Activated T-cell treated with anti-CD3 and anti-CD28 coated beads, Interleukin-2, amount 50 U/mL, for 48 hours (primary cell): ENCODE results near the gene AK1.

Experiments used
- DNase-seq, 2 experiments: peaks; one replicate each; pipeline ENCODE4 v3.0.0-alpha.2; 2020

Gene AK1

DNA sequence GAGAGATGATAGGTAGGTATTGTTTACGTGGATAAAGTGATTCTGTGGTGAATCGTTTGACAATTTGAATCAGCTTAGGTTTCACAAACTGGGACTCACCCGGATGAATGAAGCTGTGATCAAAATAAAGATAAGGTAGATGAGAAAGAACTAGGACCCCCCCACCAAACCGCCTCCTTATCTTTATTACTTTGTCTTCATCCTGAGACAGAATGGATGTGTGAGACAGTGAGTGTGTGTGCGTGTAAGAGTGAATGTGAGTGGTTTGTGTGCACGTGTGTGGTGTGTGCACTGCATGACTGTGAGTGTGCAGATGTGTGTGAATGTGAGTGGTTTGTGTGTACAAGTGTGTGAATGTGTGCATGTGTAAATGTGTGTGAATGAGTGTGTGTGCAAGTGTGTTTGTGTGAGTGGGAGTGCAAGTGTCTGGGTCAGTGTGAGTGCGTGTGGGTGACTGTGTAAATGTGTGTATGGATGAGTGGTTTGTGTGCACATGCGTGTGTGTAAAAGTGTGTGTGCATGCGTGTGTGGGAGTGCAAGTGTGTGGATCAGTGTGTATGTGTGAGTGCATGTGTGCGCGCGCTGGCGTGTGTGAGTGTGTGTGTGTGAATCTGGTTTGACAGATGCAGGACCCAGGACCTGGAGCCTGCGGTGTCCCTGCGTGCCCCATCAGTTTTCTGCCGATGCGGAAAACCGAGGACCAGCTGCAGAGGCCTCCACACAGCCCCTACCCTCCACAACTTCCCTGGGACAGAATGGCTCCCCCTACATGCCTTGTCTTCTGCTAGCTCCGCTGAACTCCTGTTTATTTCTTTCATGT lies 11.6 kb downstream of the AK1 start:
- peak; percentile 51 to 53 for DNase-seq

- DNase-seq: no peak
Observed at GRCh38 chr9:127863191-127863621, 14.3 kb downstream of the AK1 start.

DNA sequence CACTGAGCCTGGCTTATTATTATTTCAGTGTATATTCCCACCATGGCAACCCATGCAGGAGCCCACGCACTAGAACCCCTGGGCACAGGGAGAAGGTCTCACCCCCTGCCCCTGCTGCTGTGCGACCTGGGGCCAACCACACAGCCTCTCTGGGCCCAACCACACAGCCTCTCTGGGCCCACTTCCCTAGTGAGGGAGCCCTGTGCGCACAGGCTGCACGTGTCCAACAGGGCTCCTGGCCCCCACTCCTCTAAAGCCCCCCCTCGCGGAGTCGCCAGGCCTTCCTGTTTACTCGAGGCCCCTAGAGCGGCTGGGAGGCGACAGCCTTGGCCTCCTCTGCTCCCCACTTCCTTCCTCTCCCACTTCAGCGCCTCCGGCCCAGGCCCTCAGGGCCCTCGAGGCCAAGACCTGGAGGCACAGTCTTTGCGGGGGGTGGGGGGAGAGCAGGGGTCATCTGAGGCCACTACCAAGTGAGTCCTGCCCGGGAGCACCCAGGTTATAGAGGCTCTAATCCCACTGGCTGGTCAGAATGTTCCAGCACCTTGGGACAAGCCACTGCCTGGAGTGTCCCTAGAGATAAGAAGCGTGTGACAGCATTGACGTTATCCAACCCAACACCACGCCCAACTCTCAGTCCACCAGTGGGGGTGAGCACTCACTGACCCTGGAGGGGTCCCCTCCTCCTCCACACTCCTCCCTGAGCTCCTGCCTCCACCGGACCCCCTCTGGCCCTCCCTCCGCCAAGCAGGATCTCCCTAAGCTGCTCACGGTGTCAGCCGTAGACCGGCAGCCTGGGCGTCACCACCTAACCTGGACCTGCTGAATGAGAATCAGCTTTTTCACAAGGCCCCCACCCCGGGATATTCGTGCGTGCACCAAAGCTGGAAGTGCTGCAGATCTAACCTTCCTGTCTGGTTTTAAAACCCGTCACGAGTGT lies 15.1 kb downstream of the AK1 start:
- peak; percentile 49 to 54 for DNase-seq

- no peak for DNase-seq
Observed at GRCh38 chr9:127860779-127861178, 16.7 kb downstream of the AK1 start.

DNA sequence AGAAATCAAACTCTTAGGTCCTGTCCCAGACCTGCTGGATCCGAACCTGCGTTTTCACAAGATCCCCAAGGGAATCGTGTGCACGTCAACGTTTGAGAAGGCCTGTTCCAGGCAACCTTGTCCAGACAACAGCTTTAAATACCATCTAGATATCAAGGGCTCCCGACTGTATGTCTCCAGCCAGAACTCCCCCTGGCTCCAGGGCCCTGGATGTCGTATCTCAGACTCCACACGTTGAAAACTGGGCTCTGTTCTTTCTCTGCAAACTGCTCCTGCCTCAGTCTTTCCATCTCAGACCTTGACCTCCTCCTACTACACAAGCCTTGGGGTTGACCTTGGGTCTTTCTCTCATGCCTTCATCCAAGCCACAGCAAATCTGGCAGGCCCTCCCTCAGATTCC lies 17.2 kb downstream of the AK1 start:
- DNase-seq: no peak

- DNase-seq: no peak
Observed at GRCh38 chr9:127858041-127858512, 19.4 kb downstream of the AK1 start.

GRCh38 chr9:127857278-127857677 lies 20.2 kb downstream of the AK1 start:
- DNase-seq: no peak

GRCh38 chr9:127856729-127857116 lies 20.8 kb downstream of the AK1 start:
- no peak for DNase-seq

- no peak for DNase-seq
Observed at GRCh38 chr9:127856094-127856728, 21.3 kb downstream of the AK1 start.

- no peak for DNase-seq
Observed at GRCh38 chr9:127855522-127855921, 22.0 kb downstream of the AK1 start.

GRCh38 chr9:127854960-127855359 lies 22.5 kb downstream of the AK1 start:
- no peak for DNase-seq

DNA sequence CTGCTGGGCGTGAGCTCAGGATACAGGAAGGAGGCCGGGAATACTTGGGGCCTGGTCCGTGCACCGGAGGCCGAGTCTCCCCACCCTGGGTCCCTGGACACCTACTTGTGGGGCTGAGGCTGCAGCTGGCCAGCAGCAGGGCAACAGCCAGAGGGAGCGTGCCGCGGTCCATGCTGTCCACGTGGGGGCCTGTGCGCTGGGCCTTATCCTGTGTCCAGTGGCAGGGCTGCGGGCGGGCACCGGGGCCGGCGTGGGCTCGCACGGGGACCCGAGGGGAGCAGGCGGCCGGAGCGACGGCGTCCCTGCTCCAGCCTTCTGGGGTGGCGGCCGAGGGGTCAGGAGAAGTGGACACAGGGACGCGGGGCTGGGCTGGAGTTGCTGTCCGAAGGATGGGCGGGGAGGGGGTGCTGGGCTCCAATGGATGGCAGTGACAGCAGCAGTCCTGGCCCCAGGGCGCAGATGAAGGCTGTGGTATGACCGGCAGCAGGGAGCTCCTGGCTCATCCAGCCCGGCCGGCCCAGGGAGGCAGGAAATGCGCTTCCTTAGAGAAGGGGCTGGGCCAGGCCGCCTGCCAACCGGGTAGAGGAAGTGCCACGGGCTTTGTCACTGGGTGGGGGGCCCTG lies 23.2 kb downstream of the AK1 start, which contains the start of gene ENG:
TSS of gene ENG (minus strand) at position 475 of the 623 bp plus-strand sequence. CDS start at position 172, 303 bp downstream.
- DNase-seq: peak in 1 of 2 experiments; percentile 51

GRCh38 chr9:127853312-127854183 lies 23.9 kb downstream of the AK1 start:
- DNase-seq: no peak

- no peak for DNase-seq
Observed at GRCh38 chr9:127852829-127853228, 24.6 kb downstream of the AK1 start.

- DNase-seq: no peak
Observed at GRCh38 chr9:127850286-127850830, 27.1 kb downstream of the AK1 start.

DNA sequence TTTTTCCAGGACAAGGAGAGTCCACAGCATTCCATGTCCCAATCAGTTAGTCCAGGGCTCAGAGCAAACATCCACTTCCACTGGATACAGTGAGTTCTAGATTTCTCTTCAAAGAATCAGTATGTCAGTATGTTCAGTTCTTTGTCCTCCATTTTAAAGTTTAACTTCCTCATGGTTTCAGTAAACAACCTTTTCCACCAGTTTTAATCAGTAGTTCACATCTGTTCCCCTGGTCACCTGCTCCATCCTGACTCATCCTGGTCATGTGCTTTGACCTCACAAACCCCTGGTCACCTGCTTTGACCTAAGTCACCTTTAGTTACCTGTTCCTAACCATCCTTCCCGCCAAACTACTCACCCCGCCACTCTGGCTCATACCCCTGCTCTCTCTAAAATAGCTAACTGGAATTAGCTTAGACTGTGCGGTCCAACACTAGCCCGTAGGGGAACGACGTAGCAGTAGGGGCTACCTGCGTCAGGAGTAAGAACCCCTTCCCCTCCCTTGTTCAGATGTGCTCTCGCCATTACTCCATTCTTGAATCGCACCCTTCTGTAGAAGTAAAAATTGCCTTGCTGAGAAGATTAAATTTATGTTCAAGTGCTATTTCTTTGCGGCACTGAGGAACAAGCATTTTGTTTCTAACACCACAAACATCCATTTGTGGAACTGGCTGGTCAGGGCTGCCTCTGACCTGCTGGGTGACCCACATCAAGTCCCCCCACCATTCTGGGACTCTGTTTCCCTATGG lies 28.5 kb downstream of the AK1 start:
- DNase-seq: no peak

DNA sequence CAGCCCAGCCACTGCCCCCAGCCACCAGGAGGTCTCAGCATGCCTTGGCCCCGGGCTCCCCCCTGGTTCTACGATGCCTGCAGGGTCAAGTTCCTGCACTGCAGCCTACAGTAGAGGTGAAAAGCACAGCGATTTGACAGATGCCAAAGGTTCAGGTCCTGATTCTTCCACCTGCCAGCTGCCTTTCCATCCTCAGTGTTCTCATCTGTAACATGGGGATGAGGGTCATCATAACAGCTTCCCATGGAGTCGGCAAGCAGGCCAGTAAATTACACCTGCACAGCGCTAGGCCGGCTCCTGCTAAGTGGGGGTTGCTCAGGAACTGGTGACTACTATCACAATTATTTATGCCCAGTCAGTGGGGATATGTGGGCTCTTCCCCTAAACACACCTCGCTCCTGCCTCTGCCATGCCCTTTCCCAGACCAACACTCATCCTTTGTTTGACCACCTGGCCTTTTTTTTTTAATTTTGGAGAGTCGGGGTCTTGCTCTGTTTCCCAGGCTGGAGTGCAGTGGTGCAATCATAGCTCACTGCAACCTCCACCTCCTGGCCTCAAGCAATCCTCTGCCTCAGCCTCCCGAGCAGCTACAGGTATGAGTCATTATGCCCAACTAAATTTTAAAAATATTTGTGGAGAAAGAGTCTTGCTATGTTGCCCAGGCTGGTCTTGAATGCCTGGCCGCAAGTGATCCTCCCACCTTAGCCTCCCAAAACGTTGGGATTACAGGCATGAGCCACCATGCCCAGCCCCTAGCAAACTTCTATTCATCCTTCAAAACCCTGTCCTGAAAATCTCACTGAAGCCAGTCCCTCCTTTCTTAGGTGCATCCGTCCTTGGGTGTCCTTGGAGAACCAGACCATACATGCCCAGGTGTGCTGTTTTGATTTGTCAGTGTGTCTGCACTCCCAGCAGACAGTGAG lies 29.4 kb downstream of the AK1 start:
- no peak for DNase-seq

GRCh38 chr9:127847178-127847510 lies 30.3 kb downstream of the AK1 start:
- no peak for DNase-seq

- no peak for DNase-seq
Observed at GRCh38 chr9:127846443-127847177, 30.9 kb downstream of the AK1 start.
